ENCODE data around the gene PRPSAP1. TPM values are rescaled to one million over a fixed set of nuclear protein-coding genes. Genes with fewer than 3 reads are reported as not detected.

The PRPSAP1 gene
- polyA plus RNA-seq, 4 donors, result 71.4 to 87.1 (median 82.8) TPM

DNA sequence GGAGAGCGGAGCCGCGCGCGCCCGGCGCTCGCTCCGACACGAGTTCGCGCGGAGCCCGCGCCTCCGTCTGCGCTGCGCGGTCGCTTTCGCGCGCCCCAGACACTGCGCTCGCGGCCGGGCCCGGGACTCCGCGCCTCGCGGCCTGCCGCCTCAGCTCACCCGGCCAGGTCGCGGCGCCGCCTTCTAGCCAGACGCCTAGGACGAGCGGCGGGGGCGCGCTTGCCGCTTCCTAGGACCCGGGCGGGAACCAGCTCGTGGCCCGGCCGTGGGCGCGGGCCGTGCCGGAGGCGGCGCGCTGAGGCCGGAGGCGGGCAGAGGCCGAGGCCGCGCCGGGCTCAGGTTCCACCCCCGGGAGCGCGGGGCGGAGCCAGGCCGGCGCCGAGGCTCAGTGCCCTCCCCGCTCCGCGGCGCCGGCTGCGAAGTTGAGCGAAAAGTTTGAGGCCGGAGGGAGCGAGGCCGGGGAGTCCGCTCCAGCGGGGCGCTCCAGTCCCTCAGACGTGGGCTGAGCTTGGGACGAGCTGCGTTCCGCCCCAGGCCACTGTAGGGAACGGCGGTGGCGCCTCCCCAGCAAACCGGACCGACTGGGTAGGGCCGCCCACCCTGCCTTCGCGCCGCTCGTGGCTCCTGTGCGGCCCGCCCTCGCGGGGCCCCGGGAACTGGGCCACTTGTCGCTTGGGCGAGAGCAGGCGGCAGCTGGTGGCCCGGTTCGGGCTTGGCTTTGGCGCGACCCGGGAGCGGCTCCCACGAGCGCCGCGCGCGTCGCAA lies 30.7 kb upstream of the PRPSAP1 start, which contains the start of gene SPHK1:
Gene SPHK1 (plus strand): TSS at position 388 of the 765 bp plus-strand sequence. CDS start 1,036 bp downstream, outside the sequence.
- DNase-seq (ENCODE audit: low read depth in 4 of 4, low spot score in 3 of 4), result no peak

DNA sequence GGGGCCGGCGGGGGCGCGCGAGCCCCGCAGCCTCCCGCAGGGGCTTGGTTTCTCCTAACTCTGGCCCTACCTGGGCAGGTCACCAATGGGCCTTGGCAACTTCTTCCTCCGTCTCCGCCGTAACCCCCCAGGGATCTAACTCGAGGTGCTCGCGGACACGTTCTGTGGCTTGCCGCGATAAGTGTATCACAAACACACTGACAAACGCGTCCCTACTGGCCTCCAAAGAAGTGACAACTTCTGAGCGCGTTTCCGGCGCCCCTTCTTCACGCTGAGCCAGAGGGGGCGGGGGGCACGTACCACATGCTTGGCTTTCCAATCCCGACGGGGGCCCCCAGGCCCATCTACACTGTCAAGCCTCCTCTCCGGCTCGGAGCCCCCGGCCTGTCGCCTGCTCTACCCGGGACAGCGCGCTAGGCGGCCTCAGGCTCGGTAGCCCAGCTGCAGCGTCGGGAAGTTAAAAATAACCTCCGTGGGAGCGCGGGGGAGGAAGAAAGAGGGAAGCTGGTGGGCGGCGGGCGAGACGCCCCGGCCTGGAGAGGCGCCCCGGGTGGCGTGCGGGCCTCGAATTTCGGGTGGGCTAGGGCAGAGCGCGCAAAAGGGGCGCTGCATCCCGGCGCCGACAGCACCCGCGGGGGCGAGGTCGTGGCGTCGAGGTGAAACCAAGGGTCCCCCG lies 30.0 kb upstream of the PRPSAP1 start:
- no peak for DNase-seq (ENCODE audit: low read depth in 4 of 4, low spot score in 3 of 4)

DNA sequence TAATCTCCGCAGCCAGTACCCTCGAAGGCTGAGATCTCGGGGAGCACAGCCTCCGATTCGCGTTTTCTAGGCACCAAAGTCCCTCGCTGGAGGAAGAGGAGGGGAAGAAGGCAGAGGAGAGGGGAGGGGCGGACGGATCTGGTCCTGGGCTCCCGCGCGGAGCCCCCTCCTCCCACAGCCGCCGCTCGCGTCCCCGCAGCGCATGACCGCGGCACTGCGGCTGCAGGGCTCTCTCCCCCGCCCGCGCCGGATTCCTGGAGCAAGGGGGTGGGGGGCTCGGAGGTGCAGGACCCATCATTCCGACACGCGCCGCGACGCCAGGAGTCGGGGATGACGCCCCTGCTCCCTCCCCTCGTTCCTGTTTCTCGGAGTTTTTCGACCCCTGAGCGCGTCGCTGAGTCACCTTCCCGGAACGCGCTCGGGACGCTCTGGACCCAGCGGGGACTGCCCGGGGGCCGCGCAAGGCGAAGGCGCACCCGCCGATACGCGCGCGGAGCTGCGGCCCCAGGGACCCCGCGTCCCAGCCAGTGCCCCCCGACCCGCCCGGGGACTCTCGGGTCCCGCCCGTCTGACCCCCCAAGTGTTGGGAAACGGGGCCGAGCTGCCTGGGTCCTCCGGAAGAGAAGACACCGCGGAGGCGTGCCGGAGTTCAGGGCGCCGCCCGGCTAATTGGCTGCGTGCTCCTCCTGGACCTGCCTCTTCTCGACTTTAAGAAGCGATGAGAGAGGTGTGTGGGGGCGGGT lies 29.3 kb upstream of the PRPSAP1 start:
- no peak for DNase-seq (ENCODE audit: low read depth in 4 of 4, low spot score in 3 of 4)

- no peak for DNase-seq (ENCODE audit: low read depth in 4 of 4, low spot score in 3 of 4)
These were observed 28.7 kb upstream of the PRPSAP1 start for GRCh38 chr17:76382351-76382802.

DNA sequence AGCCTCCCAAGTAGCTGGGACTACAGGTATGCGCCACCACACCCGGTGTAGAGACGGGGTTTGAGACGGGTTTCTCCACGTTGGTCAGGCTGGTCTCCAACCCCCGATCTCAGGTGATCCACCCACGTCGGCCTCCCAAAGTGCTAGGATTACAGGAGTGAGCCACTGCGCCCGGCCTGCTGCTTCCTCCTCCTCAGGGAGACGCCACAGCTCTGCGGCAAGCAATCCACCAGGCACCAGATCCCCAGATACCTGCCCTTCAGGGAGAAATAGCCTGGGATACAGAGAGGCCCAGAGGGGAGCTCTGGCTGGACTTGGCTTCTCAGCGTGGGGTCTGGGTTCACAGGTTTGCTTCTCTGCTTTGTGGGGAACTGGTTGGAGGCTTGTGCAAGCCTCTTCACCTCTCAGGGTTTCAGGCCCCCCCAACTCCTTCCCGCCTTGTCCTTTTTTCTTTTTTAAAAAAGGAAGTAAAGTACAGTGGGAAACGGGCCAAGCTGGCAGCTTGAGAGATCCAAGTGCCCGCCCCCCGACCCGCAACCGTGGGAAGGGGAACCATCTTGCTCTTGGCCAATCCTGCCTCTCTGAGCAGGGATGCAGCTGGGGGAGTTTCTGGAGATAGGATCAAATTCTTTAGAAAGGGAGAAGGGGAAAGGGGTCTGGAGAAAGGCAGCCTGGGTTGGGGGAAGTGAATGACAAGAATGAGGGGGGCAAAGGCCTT lies 28.1 kb upstream of the PRPSAP1 start:
- no peak for DNase-seq (ENCODE audit: low read depth in 4 of 4, low spot score in 3 of 4)

DNA sequence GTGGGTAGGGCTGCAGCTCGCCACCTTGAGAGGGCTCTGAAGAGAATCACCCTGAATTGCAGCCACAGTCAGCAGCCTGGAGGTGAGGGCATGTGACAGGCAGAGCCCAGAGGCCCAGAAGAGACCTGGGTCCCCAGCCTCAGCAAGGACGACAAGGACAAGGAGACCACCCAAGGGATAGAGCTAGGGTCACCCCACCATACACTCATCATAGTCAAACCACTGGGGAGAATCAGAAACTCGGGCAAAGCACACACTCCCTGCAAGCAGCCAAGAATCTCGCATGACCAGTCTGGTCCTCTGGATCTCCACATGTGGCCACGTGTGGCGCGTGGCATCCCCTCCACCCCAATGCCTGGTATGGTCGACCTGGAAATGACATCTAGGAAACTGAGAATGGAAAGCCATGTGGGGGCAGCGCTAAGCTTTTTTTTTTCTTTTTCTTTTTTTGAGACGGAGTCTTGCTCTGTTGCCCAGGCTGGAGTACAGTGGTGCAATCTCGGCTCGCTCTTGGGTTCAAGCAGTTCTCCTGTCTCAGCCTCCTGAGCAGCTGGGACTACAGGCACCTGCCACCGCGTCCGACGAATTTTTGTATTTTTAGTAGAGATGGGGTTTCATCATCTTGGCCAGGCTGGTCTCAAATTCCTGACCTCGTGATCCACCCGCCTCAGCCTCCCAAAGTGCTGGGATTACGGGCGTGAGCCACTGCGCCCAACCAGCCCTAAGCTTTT lies 26.1 kb upstream of the PRPSAP1 start:
- no peak for DNase-seq (ENCODE audit: low read depth in 4 of 4, low spot score in 3 of 4)

DNA sequence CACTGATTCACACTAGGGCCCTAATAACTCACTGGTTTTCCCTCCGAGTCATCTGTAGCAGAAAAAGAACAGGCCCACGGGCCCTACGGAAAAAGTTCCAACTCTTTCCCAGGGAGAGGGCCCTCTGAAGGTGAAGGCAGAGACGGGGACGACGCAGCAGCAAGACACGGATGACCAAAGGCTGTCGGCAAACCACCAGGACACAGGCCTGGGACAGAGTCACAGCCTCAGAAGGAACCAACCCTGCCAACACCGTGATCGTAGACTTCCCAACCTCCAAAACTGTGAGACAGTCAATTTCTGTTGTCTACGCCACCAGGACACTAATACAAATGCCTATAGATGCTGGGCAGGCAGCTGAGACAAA lies 25.5 kb upstream of the PRPSAP1 start:
- DNase-seq (ENCODE audit: low read depth in 4 of 4, low spot score in 3 of 4), result no peak

DNA sequence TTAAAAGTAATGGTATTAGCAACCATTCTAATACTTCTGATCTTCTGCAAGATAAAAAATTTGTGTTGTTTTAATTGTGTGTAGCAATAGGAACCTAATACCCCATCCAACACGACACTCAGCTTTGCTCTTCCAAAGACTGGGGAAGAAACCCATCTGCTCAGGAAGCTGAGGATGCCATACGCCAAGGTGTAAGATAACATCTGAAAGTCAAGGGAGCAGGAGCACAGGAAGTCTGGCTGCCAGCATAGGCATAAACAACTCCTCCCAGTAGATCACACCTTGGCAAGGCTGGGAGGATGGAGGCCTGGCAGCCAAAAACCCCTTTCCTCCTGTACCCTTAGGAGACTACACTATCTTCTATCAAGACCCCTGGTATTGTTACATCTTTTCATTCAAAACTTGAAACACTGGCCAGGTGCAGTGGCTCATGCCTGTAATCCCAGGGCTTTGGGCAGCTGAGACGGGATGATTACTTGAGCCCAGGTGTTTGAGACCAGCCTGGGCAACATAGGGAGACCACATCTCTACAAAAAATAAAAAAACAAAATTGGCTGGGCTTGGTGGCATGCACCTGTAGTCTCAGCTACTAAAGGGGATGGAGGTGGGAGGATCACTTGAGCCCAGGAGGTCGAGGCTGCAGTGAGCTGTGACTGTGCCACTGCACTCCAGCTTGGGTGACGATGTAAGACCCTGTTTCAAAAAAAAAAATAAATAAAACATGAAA lies 25.0 kb upstream of the PRPSAP1 start:
- no peak for DNase-seq (ENCODE audit: low read depth in 4 of 4, low spot score in 3 of 4)

DNA sequence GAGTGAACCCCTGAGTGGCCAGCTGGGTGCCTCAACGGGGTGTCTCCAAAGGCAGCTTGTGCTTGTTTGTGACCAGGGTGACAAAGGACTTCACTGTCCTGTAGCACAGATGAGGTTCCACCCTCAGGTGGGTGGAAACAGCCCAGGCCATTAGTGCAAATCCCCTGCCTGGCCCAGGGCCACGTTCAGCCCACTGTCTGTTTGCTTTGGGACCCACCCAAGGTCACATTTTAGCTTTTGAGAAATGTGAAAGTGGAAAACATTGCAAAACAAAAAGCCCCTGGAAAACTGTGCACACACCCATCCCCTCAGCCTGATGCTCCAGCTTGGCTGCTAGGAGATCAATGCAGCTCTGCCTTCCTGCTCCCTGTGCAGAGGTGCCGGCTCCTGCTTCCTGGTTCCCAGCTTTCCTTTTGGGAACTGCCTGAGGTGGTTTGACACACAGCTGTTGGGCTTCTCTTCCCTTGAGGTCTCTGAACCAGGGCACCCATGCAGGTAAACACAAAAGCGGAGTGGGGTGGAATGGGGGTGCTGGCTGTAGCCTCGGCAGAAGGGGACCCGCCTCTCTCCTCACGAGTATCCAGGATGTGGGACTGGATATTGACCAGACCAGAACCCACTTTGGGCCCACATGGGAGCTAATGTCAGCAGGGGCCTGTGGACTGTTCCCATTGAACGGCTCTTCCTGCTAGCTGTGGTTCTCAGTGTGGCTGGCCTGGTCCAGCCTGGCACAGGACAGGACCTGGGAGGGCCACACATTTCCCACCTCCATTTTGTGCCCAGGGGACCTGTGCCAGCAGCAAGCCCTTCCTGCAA lies 22.8 kb upstream of the PRPSAP1 start:
- no peak for DNase-seq (ENCODE audit: low read depth in 4 of 4, low spot score in 3 of 4)

GRCh38 chr17:76371656-76372628 lies 18.2 kb upstream of the PRPSAP1 start:
- DNase-seq (ENCODE audit: low read depth in 4 of 4, low spot score in 3 of 4), result no peak

GRCh38 chr17:76370261-76370993 lies 16.7 kb upstream of the PRPSAP1 start:
- DNase-seq (ENCODE audit: low read depth in 4 of 4, low spot score in 3 of 4), result no peak

GRCh38 chr17:76369804-76370203 lies 16.1 kb upstream of the PRPSAP1 start:
- DNase-seq (ENCODE audit: low read depth in 4 of 4, low spot score in 3 of 4), result no peak

- no peak for DNase-seq (ENCODE audit: low read depth in 4 of 4, low spot score in 3 of 4)
These were observed 15.7 kb upstream of the PRPSAP1 start for GRCh38 chr17:76369379-76369778.

DNA sequence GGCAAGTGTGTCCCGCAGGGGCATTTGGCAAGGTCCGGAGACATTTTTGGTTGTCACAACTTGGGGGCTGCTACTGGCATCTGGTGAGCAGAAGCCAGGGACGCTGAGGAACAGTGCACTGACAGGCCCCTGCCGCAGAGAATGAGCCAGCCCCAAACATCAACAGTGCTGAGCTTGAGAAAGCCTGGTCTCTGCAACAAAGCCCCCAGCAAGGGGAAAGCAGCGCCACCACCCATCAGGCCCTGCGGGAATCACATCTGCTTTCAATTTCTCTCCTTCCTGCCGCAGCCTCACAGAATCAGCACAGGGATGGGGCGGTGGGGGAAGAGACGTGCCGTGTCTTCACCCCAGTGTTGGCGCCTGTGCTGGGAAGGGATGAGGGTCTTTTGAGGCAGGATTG lies 14.8 kb upstream of the PRPSAP1 start:
- no peak for DNase-seq (ENCODE audit: low read depth in 4 of 4, low spot score in 3 of 4)

DNA sequence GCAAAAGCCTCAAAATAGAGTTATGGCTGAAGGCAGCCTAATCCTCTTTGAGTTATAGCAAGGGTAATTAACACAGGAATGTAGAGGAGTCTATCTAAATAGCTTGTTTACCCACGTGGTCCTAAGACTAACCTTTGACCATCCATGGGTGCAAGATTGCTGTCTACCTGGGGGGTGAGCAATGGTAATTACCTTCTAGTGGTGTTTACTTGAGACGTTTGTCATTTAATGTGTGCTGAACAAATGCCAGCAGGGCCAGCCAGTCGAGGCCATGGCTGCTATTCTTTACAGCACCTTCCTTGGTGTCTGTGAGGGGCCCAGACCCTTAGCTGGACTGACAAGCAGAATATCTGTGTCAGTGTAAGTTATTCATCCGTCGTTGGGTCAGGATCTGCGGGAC lies 13.9 kb upstream of the PRPSAP1 start:
- DNase-seq (ENCODE audit: low read depth in 4 of 4, low spot score in 3 of 4), result no peak

DNA sequence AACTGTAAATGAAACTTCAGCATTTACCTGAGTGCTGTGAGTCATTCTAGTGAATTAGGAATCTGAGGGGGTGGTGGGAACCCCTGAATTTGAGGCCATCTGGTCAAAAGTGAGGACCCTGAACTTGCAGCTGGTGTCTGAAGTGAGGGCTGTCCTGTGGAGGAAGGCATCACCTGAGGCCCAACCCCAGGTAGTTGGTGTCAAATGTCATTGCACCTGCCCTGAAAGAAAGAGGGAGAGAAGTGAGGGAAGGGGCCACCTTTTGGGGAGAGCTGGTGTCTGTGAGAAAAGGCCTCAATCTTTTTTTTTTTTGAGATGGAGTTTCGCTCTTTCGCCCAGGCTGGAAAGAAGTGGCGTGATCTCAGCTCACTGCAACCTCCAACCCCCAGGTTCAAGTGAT lies 12.5 kb upstream of the PRPSAP1 start:
- no peak for DNase-seq (ENCODE audit: low read depth in 4 of 4, low spot score in 3 of 4)
